Immature natural killer cell (primary cell): ENCODE results near the gene ZBTB44. TPM values are rescaled to one million over a fixed set of nuclear protein-coding genes. Genes with fewer than 3 reads are reported as not detected.
A peak's percentile ranks its signal among the peaks of the same experiment; 100 is the strongest.
"Not testable (repeated sequence)": the region's sequence is repeated elsewhere in the genome, so short reads cannot be mapped to it uniquely, and the experiment has no call there.

Source experiments
- DNase-seq, 3 donors: peaks; one replicate each; pipeline ENCODE4 v3.0.0; 2022; ENCODE audit warnings: mixed read lengths in 1 of 3
- H3K27ac Mint-ChIP-seq, 6 donors: one replicate each; pipeline ENCODE4 v1.8.0; 2020; ENCODE audit warnings: mixed read lengths in 6 of 6, mild to moderate bottlenecking in 5 of 6, inconsistent platforms in 4 of 6, moderate library complexity in 3 of 6
- H3K27me3 Mint-ChIP-seq, 3 donors: one replicate each; pipeline ENCODE4 v1.8.0; 2020 to 2021; ENCODE audit warnings: low read depth in 3 of 3, mild to moderate bottlenecking in 3 of 3, mixed read lengths in 3 of 3, moderate library complexity in 3 of 3, inconsistent platforms in 1 of 3
- H3K36me3 Mint-ChIP-seq, 3 donors: one replicate each; pipeline ENCODE4 v1.8.0; 2020; ENCODE audit warnings: mixed read lengths in 3 of 3, inconsistent platforms in 2 of 3, mild to moderate bottlenecking in 2 of 3
- H3K4me1 Mint-ChIP-seq, 2 donors: one replicate each; pipeline ENCODE4 v1.8.0; 2020; ENCODE audit warnings: inconsistent platforms in 2 of 2, mild to moderate bottlenecking in 2 of 2, mixed read lengths in 2 of 2, moderate library complexity in 1 of 2
- H3K4me3 Mint-ChIP-seq, 5 donors: one replicate each; pipeline ENCODE4 v1.8.0; 2020; ENCODE audit warnings: mild to moderate bottlenecking in 5 of 5, mixed read lengths in 5 of 5, inconsistent platforms in 3 of 5, moderate library complexity in 3 of 5
- H3K9me3 Mint-ChIP-seq, 6 donors: one replicate each; pipeline ENCODE4 v1.8.0; 2020; ENCODE audit warnings: mild to moderate bottlenecking in 6 of 6, mixed read lengths in 6 of 6, inconsistent platforms in 4 of 6, moderate library complexity in 3 of 6
- polyA plus RNA-seq, 3 donors: library from polyadenylated mRNA; unstranded; fragments of 300-500 nt; fragmentation: Illumina TruSeq; gene quantifications; one replicate each; pipeline ENCODE4 v1.2.3, GENCODE V29; 2021

The ZBTB44 gene
- polyA plus RNA-seq, 3 donors from 2014 or later, result 10.4 to 14.0 (median 10.7) TPM

DNA sequence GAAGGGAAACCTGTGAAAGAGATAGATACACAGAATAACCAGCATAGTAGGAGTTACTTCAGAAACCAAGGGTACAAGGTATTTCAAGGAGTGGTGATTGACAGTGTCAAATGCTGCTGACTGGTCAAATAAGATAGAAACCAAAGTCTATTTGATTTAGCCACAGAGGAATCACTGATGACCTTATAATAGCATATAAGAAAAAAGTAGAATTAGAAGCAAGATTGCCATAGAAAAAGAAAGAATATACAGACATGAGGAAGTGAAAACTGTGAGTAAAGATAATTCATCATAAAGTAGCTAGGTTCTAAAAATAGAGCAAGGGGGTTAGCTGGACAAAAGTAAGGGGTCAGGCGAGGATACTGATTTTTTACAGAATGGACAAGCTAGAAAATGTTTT, 14.2 kb downstream of the ZBTB44 start:
- Mint-ChIP-seq H3K27me3 (peaks cover 0 to 3% (median 3%) of the 10 kb centered on the region in 3 donors), H3K4me3 (no peak overlapping the region), H3K9me3 (peaks cover 0 to 2% (median 0%) of the 10 kb centered on the region in 6 donors), H3K4me1 (peaks cover 63 to 96% of the 10 kb centered on the region in 2 donors), H3K27ac (peak overlapping the region in 3 of 6 donors; percentile 36 to 41 (median 38)), H3K36me3 (peaks cover 12 to 19% (median 16%) of the 10 kb centered on the region in 3 donors)
- DNase-seq, result no peak

GRCh38 chr11:130299978-130300377, 14.7 kb downstream of the ZBTB44 start:
- Mint-ChIP-seq H3K9me3 (peaks cover 0 to 2% (median 0%) of the 10 kb centered on the region in 6 donors), H3K27ac (peak overlapping the region in 4 of 6 donors; percentile 7 to 38 (median 26)), H3K4me3 (no peak overlapping the region), H3K36me3 (peaks cover 9 to 19% (median 11%) of the 10 kb centered on the region in 3 donors), H3K27me3 (peaks cover 0 to 3% (median 3%) of the 10 kb centered on the region in 3 donors), H3K4me1 (peaks cover 63 to 96% of the 10 kb centered on the region in 2 donors)
- DNase-seq, result no peak

DNA sequence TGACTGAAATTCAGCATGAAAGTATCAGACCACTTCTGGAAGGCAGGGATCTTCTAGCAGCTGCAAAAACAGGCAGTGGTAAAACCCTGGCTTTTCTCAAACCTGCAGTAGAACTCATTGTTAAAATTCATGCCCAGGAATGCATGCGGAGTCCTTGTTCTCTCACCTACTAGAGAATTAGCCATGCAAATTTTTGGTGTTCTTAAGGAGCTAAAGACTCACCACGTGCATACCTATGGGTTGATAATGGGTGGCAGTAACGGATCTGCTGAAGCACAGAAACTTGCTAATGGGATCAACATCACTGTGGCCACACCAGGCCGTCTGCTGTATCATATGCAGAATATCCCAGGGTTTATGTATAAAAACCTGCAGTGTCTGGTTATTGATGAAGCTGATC, 19.1 kb downstream of the ZBTB44 start:
- H3K4me3 Mint-ChIP-seq, result no peak overlapping the region
- peak overlapping the region in 5 of 6 donors; percentile 21 to 49 (median 40) for H3K27ac Mint-ChIP-seq
- H3K36me3 Mint-ChIP-seq, result peaks cover 2 to 8% (median 3%) of the 10 kb centered on the region in 3 donors
- no peaks in the 10 kb centered on the region for H3K9me3 Mint-ChIP-seq
- peaks cover 48 to 79% of the 10 kb centered on the region in 2 donors for H3K4me1 Mint-ChIP-seq
- peaks cover 0 to 3% (median 1%) of the 10 kb centered on the region in 3 donors for H3K27me3 Mint-ChIP-seq
- DNase-seq, result no peak

DNA sequence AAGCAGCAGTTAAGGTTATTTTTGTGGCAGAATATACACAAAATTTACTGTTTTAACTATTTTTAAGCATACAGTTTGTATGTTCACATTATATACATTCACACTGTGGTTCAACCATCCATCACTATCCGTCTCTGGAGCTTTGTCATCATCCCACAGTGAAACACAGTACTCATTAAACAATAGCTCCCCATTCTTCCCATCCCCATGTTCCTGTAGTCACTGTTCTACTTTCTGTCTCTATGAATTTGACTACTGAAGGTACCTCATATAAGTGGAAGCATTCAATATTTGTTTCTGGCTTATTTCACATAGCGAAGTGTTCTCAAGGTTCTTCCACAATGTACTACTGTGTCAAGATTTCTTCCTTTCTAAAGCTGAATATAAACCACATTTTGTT, 32.6 kb downstream of the ZBTB44 start:
- DNase-seq, result no peak
- Mint-ChIP-seq H3K9me3 (peaks cover 0 to 4% (median 0%) of the 10 kb centered on the region in 6 donors), H3K27me3 (peaks cover 0 to 4% (median 2%) of the 10 kb centered on the region in 3 donors), H3K4me3 (no peak overlapping the region), H3K4me1 (peaks cover 45 to 72% of the 10 kb centered on the region in 2 donors), H3K36me3 (peaks cover 5 to 15% (median 11%) of the 10 kb centered on the region in 3 donors), H3K27ac (no peak overlapping the region)

DNA sequence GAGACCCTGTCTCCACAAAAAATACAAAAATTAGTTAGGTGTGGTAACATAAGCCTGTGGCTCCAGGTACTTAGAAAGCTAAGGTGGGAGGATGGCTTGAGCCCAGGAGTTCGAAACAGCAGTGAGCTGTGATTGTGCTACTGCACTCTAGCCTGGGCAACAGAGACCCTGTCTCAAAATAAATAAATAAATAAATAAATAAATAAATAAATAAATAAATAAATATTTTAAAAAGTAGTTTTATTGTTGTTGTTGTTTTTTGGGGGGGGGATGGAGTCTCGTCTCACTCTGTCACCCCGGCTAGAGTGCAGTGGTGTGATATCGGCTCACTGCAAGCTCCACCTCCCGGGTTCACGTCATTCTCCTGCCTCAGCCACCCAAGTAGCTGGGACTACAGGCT, 33.4 kb downstream of the ZBTB44 start:
- Mint-ChIP-seq H3K36me3 (peaks cover 5 to 16% (median 10%) of the 10 kb centered on the region in 3 donors), H3K4me1 (peaks cover 41 to 70% of the 10 kb centered on the region in 2 donors)
- not testable (repeated sequence) for DNase-seq, H3K27me3 Mint-ChIP-seq, H3K9me3 Mint-ChIP-seq, H3K4me3 Mint-ChIP-seq, H3K27ac Mint-ChIP-seq

DNA sequence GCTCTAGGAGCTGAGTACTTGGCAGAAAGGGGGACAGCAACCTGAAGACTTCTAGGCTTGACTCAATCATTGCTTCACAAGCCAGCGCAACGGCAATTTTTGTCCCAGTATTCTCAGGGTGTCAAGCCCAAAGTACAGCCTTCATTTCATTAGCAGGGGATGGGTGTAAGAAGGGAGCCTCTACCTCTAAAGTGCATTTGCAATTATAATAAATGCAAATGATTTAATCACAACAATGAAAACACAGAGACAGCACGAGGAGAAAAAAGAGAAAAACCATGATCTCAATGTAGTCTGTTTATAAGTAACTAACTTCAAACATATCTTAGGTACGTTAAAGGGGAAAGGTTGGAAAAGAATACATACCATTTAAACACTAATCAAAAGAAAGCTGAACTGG, 34.7 kb downstream of the ZBTB44 start:
- Mint-ChIP-seq H3K27ac (peak overlapping the region in 2 of 6 donors; percentile 52 to 54), H3K27me3 (peaks cover 0 to 4% (median 2%) of the 10 kb centered on the region in 3 donors), H3K4me1 (peaks cover 38 to 62% of the 10 kb centered on the region in 2 donors), H3K36me3 (peaks cover 5 to 12% (median 10%) of the 10 kb centered on the region in 3 donors), H3K4me3 (no peak overlapping the region), H3K9me3 (peaks cover 0 to 4% (median 0%) of the 10 kb centered on the region in 6 donors)
- DNase-seq, result no peak

- peak overlapping the region in 4 of 5 donors; percentile 52 to 64 (median 61) for H3K4me3 Mint-ChIP-seq
- no peak for DNase-seq
- peaks cover 0 to 4% (median 0%) of the 10 kb centered on the region in 6 donors for H3K9me3 Mint-ChIP-seq
- peaks cover 39 to 68% of the 10 kb centered on the region in 2 donors for H3K4me1 Mint-ChIP-seq
- H3K27me3 Mint-ChIP-seq, result peaks cover 0 to 4% (median 2%) of the 10 kb centered on the region in 3 donors
- peak overlapping the region; percentile 51 to 79 (median 69) for H3K27ac Mint-ChIP-seq
- H3K36me3 Mint-ChIP-seq, result peaks cover 5 to 12% (median 10%) of the 10 kb centered on the region in 3 donors
These were observed 36.0 kb downstream of the ZBTB44 start for GRCh38 chr11:130278745-130279144.

DNA sequence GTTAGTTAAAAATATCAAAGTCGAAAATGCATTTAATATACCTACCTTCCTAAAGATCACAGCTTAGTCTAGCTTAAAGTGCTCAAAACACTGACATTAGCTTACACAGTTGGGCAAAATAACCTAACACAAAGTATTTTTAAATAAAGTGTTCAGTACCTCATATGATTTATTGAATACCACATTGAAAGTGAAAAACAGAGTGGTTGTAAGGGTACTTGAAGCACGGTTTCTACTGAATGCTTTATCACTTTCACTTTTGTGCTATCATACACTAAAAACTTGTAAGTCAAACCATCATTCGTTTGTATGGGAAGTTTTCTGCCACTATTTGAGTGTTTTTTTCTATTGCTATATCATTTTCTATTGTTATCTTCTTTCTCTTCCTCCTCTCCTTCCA, 36.6 kb downstream of the ZBTB44 start:
- Mint-ChIP-seq H3K27me3 (peaks cover 0 to 4% (median 2%) of the 10 kb centered on the region in 3 donors), H3K36me3 (peaks cover 5 to 12% (median 10%) of the 10 kb centered on the region in 3 donors), H3K4me1 (peaks cover 39 to 68% of the 10 kb centered on the region in 2 donors), H3K9me3 (peaks cover 0 to 4% (median 0%) of the 10 kb centered on the region in 6 donors), H3K27ac (peak overlapping the region in 3 of 6 donors; percentile 36 to 79 (median 54)), H3K4me3 (peak overlapping the region; percentile 6 to 72 (median 39))
- DNase-seq, result peak; percentile 1 to 19 (median 4)

- H3K9me3 Mint-ChIP-seq, result no peaks in the 10 kb centered on the region
- H3K4me3 Mint-ChIP-seq, result no peak overlapping the region
- peaks cover 4 to 57% of the 10 kb centered on the region in 2 donors for H3K4me1 Mint-ChIP-seq
- no peaks in the 10 kb centered on the region for H3K27me3 Mint-ChIP-seq
- peaks cover 2 to 10% (median 3%) of the 10 kb centered on the region in 3 donors for H3K36me3 Mint-ChIP-seq
- no peak for DNase-seq
- no peak overlapping the region for H3K27ac Mint-ChIP-seq
These were observed 42.4 kb downstream of the ZBTB44 start for GRCh38 chr11:130272336-130272735.

GRCh38 chr11:130269326-130269943, 45.3 kb downstream of the ZBTB44 start:
- Mint-ChIP-seq H3K27me3 (no peaks in the 10 kb centered on the region), H3K36me3 (peaks cover 5 to 15% (median 7%) of the 10 kb centered on the region in 3 donors), H3K4me1 (peaks cover 3 to 61% of the 10 kb centered on the region in 2 donors), H3K4me3 (no peak overlapping the region), H3K9me3 (no peaks in the 10 kb centered on the region), H3K27ac (no peak overlapping the region)
- DNase-seq, result no peak

DNA sequence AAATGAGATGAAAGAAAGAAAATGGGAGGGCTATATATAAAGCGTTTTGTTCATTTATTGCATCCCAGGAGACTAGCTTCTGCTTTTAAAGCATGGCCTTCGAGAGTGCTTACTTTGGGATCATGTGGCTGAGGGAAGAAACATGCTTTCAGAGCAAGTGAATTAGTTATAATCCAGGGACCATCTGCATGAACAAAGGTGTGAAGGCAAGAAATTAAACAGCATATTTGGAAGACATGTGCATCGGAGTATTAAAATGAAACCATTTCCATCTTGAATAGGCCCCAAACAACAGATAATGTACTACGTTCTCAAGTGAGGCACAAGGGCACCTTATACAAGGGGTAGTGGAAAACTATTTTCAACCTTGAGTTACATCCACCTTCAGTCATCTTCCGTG, 51.4 kb downstream of the ZBTB44 start:
- Mint-ChIP-seq H3K27ac (peak overlapping the region in 4 of 6 donors; percentile 45 to 72 (median 60)), H3K36me3 (peaks cover 19 to 31% (median 19%) of the 10 kb centered on the region in 3 donors)

GRCh38 chr11:130262424-130262823, 52.3 kb downstream of the ZBTB44 start:
- Mint-ChIP-seq H3K9me3 (no peaks in the 10 kb centered on the region), H3K27me3 (peaks cover 0 to 4% (median 0%) of the 10 kb centered on the region in 3 donors), H3K36me3 (peaks cover 19 to 38% (median 23%) of the 10 kb centered on the region in 3 donors), H3K4me1 (peaks cover 36 to 87% of the 10 kb centered on the region in 2 donors), H3K4me3 (no peak overlapping the region), H3K27ac (peak overlapping the region in 5 of 6 donors; percentile 9 to 85 (median 31))
- no peak for DNase-seq

More for the DNA sequence above, 51.4 kb downstream of the ZBTB44 start:
- no peaks in the 10 kb centered on the region for H3K9me3 Mint-ChIP-seq
- H3K27me3 Mint-ChIP-seq, result peaks cover 0 to 4% (median 0%) of the 10 kb centered on the region in 3 donors
- DNase-seq, result no peak
- H3K4me3 Mint-ChIP-seq, result no peak overlapping the region
- peaks cover 33 to 78% of the 10 kb centered on the region in 2 donors for H3K4me1 Mint-ChIP-seq

GRCh38 chr11:130261571-130261970, 53.1 kb downstream of the ZBTB44 start:
- Mint-ChIP-seq H3K36me3 (peaks cover 19 to 41% (median 27%) of the 10 kb centered on the region in 3 donors), H3K9me3 (no peaks in the 10 kb centered on the region), H3K27me3 (peaks cover 0 to 4% (median 0%) of the 10 kb centered on the region in 3 donors), H3K4me3 (no peak overlapping the region), H3K4me1 (peaks cover 40 to 95% of the 10 kb centered on the region in 2 donors), H3K27ac (peak overlapping the region in 2 of 6 donors; percentile 35 to 45)
- no peak for DNase-seq

GRCh38 chr11:130260742-130261141, 54.0 kb downstream of the ZBTB44 start:
- Mint-ChIP-seq H3K27me3 (peaks cover 0 to 4% (median 0%) of the 10 kb centered on the region in 3 donors), H3K4me3 (no peak overlapping the region), H3K27ac (peak overlapping the region in 1 of 6 donors; percentile 40), H3K9me3 (no peaks in the 10 kb centered on the region), H3K36me3 (peaks cover 15 to 38% (median 27%) of the 10 kb centered on the region in 3 donors), H3K4me1 (peaks cover 44 to 93% of the 10 kb centered on the region in 2 donors)
- no peak for DNase-seq
